Inflammatory macrophage treated with lipopolysaccharide for 4 hours (primary cell): ENCODE measurements around the gene PLEKHG3.

Source experiments
- DNase-seq: peaks from one replicate; pipeline ENCODE4 v3.0.0-alpha.2; 2020

PLEKHG3 gene

GRCh38 chr14:64790478-64790877 is 86.3 kb downstream of the PLEKHG3 start:
- no peak for DNase-seq

GRCh38 chr14:64792231-64792630 is 88.0 kb downstream of the PLEKHG3 start:
- DNase-seq: no peak

- no peak for DNase-seq
Measured at GRCh38 chr14:64792871-64793560, 88.8 kb downstream of the PLEKHG3 start.

GRCh38 chr14:64795211-64795610 is 91.0 kb downstream of the PLEKHG3 start:
- DNase-seq: no peak

- no peak for DNase-seq
Measured at GRCh38 chr14:64795921-64796320, 91.7 kb downstream of the PLEKHG3 start.

GRCh38 chr14:64796369-64796768 is 92.1 kb downstream of the PLEKHG3 start:
- no peak for DNase-seq

- DNase-seq: no peak
Measured at GRCh38 chr14:64799555-64799954, 95.3 kb downstream of the PLEKHG3 start.
